ENCODE results near the gene TRIM29.

DNA sequence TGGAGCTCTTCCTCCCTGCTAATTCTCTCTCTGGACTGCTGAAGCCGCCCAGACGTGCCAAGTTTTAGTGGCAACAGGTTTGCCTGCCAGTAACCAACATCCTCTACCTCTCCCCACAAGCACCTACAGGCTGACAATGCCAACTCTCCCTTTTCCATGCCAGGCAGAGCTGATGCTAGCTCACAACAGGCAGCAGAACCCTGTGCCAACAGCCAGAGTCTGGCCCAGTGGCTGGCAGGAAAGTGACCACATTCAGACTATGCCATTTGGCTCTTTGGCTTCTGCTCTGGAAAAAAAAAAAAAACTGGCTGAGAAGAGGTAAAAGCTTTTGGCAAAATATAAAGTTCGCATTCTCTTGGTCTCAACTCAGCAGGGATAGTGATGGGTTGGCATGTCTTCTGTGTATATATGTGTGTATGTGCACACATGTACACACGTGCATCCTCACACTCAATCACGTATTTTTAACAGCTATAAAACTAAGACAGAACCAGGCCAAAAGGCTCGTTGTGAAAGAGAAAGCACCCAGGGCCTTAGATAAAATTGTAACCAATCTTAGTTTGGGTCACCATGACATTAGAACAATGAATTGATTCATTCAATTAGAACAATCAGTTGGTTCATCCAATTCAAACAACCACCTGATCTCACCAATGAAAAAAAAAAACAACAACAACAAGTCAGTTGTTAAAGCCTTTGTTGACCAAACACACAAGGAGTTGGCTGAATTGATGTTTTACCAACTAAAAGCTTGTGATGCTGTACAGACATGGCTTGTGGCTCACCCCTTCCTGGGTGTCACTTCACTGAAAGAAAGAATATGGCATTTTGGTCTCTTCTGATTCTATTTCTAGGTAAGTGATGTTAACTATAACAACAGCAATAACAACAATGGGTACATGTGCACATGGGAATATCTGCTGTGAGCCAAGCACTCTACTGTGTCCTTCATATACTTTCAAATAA lies 48.6 kb downstream of the TRIM29 start:
- TF ChIP-seq, protein P1, sequence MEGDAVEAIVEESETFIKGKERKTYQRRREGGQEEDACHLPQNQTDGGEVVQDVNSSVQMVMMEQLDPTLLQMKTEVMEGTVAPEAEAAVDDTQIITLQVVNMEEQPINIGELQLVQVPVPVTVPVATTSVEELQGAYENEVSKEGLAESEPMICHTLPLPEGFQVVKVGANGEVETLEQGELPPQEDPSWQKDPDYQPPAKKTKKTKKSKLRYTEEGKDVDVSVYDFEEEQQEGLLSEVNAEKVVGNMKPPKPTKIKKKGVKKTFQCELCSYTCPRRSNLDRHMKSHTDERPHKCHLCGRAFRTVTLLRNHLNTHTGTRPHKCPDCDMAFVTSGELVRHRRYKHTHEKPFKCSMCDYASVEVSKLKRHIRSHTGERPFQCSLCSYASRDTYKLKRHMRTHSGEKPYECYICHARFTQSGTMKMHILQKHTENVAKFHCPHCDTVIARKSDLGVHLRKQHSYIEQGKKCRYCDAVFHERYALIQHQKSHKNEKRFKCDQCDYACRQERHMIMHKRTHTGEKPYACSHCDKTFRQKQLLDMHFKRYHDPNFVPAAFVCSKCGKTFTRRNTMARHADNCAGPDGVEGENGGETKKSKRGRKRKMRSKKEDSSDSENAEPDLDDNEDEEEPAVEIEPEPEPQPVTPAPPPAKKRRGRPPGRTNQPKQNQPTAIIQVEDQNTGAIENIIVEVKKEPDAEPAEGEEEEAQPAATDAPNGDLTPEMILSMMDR (IDR thresholded peaks at IDR 0.05): no peak
- TF ChIP-seq POLR2A (IDR thresholded peaks at IDR 0.05): no peak
- TF ChIP-seq POLR2AphosphoS5 (IDR thresholded peaks at IDR 0.05): peak in 1 of 3 donors; percentile 52
